ENCODE results near the gene RPL9. TPM values are rescaled to one million over a fixed set of nuclear protein-coding genes. Genes with fewer than 3 reads are reported as not detected.

RPL9 gene
- polyA plus RNA-seq, 2 donors = 1,586 to 1,928 TPM

DNA sequence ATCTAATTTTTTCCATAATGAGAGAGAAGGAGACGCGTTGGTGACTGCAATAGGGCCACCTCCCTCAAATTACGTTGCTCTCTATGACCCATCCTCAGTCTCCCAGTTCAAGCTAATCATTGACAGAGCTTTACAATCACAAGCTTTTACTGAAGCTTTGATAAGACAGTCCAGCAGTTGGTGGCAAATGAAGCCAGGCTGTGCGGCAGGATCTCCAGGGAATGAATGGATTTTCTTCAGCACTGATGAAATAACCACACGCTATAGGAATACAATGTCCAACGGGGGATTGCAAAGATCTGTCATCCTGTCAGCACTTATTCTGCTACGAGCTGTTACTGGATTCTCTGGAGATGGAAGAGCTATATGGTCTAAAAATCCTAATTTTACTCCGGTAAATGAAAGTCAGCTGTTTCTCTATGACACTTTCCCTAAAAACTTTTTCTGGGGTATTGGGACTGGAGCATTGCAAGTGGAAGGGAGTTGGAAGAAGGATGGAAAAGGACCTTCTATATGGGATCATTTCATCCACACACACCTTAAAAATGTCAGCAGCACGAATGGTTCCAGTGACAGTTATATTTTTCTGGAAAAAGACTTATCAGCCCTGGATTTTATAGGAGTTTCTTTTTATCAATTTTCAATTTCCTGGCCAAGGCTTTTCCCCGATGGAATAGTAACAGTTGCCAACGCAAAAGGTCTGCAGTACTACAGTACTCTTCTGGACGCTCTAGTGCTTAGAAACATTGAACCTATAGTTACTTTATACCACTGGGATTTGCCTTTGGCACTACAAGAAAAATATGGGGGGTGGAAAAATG, 51.7 kb downstream of the RPL9 start, which contains the start of gene KLB:
Gene KLB, plus strand, starts transcription at position 168 of the 821 bp plus-strand sequence. Its CDS starts 20 bp downstream, at position 188.
- H3K9me3 ChIP-seq (ENCODE audit: control insufficient read depth in 2 of 2, insufficient read depth in 1 of 2, low read depth in 1 of 2, low read length in 1 of 2) = no peaks in the 10 kb centered on the region
- no peaks in the 10 kb centered on the region for H3K4me1 ChIP-seq (ENCODE audit: control insufficient read depth in 2 of 2, insufficient read depth in 2 of 2, low read length in 1 of 2)
- no peak within 1 kb of the TSS for H3K4me3 ChIP-seq (ENCODE audit: low read depth in 1 of 2, low read length in 2 of 2)
- H3K36me3 ChIP-seq (ENCODE audit: control insufficient read depth in 2 of 2, insufficient read depth in 2 of 2, low read length in 1 of 2) = no peaks in the 10 kb centered on the region
- 43 to 52% methylated on average over 12 of the region's 12 CpGs for WGBS, 2 donors
- H3K27me3 ChIP-seq (ENCODE audit: control insufficient read depth in 1 of 2, insufficient read depth in 2 of 2, low read length in 2 of 2) = peaks cover 0 to 2% of the 10 kb centered on the region in 2 donors
- no peak within 1 kb of the TSS for H3K27ac ChIP-seq (ENCODE audit: low read depth in 2 of 2, low read length in 1 of 2)

Other genes with a start within 250 kb of the RPL9 start
- 10 to 100 TPM in 1 of 2 donors, 1 to 10 TPM in 1; 5.2 to 13.3 TPM for gene RFC1, start 92.6 kb downstream of the RPL9 start, polyA plus RNA-seq
- gene KLB, start 52.0 kb downstream of the RPL9 start, polyA plus RNA-seq = under 1 TPM; 0.41 to 0.61 TPM
- 10 to 100 TPM; 14.2 to 15.2 TPM for gene LIAS, start 134 bp upstream of the RPL9 start, polyA plus RNA-seq
- 10 to 100 TPM; 11.8 to 14.7 TPM for gene UGDH, start 68.5 kb upstream of the RPL9 start, polyA plus RNA-seq
- gene SMIM14, start 179.9 kb upstream of the RPL9 start, polyA plus RNA-seq = 10 to 100 TPM; 18.9 to 25.6 TPM
- 10 to 100 TPM; 33.7 to 41.8 TPM for gene UBE2K, start 239.2 kb upstream of the RPL9 start, polyA plus RNA-seq